K562 (cell line): Measurements from ENCODE around the gene CRLF1. TPM values are rescaled to one million over a fixed set of nuclear protein-coding genes. Genes with fewer than 3 reads are reported as not detected.

ENCODE experiments used
- CBX3 ChIP-seq, 2 experiments: IDR thresholded peaks; 1 replicate in 1 of 2; 2 replicates in 1 of 2; pipeline ENCODE4 v1.6.1; 2012; ENCODE audit warnings: inconsistent platforms in 2 of 2, low read length in 2 of 2, borderline replicate concordance in 1 of 2, control low read depth in 1 of 2
- MTA3 ChIP-seq: fragments of 450-650 bp; formaldehyde crosslinking; IDR thresholded peaks from 2 replicates; pipeline ENCODE4 v1.6.1; 2017; ENCODE audit warnings: mild to moderate bottlenecking, borderline replicate concordance
- NFRKB ChIP-seq: fragments of 450-650 bp; IDR thresholded peaks from 2 replicates; pipeline ENCODE4 v1.6.1; 2016; ENCODE audit warnings: low read depth
- RREB1 ChIP-seq: fragments of 250-450 bp; sonication (Bioruptor Pico); IDR thresholded peaks from 2 replicates; pipeline ENCODE4 v1.4.0; 2020
- TFAP4 ChIP-seq: sonication (generic); formaldehyde crosslinking; IDR thresholded peaks from 2 replicates; pipeline ENCODE4 v1.8.0; 2022; ENCODE audit warnings: missing genetic modification reagents, mild to moderate bottlenecking, moderate library complexity, borderline replicate concordance
- ZBTB11 ChIP-seq, 3 experiments: fragments of 200-800 bp in 1 of 3; fragments of 250-450 bp in 1 of 3; fragments of 450-650 bp in 1 of 3; sonication (Bioruptor Pico) in 1 of 3; sonication (Bioruptor generic) in 1 of 3; formaldehyde crosslinking in 1 of 3; IDR thresholded peaks; 2 replicates each; pipeline versions ENCODE4 v1.6.1 to v1.8.0; 2016 to 2022; ENCODE audit warnings: mild to moderate bottlenecking in 2 of 3, missing genetic modification characterization in 2 of 3, missing compliant biosample characterization in 1 of 3, moderate library complexity in 1 of 3
- ZNF780A ChIP-seq: fragments of 250-450 bp; sonication (Bioruptor Pico); IDR thresholded peaks from 2 replicates; pipeline ENCODE4 v1.5.0; 2021; ENCODE audit warnings: mild to moderate bottlenecking
- polyA plus RNA-seq, 8 experiments: library from polyadenylated mRNA; depleted of rRNA in 4 of 8; stranded (reverse) in 5 of 8; unstranded in 3 of 8; fragments of >200 nt; fragmentation: Nextera tagmentation in 2 of 8; fragmentation: Illumina TruSeq in 1 of 8; extraction: Ambion mirVana in 2 of 8; extraction: Trizol in 1 of 8; gene quantifications; 2 replicates each; pipeline versions ENCODE4 v1.2.1 to v1.2.3, GENCODE V29; 2011 to 2014; ENCODE audit warnings: inconsistent platforms in 1 of 8, missing spikeins in 1 of 8
- total RNA-seq, 7 experiments: library from RNA; depleted of rRNA in 6 of 7; stranded (reverse); fragments of >200 nt in 6 of 7; fragmentation: Illumina TruSeq in 2 of 7; extraction: Trizol in 2 of 7; gene quantifications; 2 replicates each; pipeline versions ENCODE4 v1.2.1 to v1.2.3, GENCODE V29; 2011 to 2021; ENCODE audit warnings: low replicate concordance in 1 of 7
- TF ChIP-seq, protein P1 (sequence below), 3 experiments: IDR thresholded peaks in 2 of 3; conservative IDR thresholded peaks in 1 of 3; 2 replicates each; pipeline ENCODE4 v1.5.1; 2011 to 2012; ENCODE audit warnings: low read length in 3 of 3, mild to moderate bottlenecking in 3 of 3, control low read depth in 2 of 3, improper control_type of control experiment in 1 of 3, inconsistent platforms in 1 of 3, low read depth in 1 of 3, mixed read lengths in 1 of 3, moderate library complexity in 1 of 3; ENCODE audit not compliant: insufficient read depth in 2 of 3
- TF ChIP-seq, protein P2 (sequence below): sonication (generic); formaldehyde crosslinking; IDR thresholded peaks from 2 replicates; pipeline ENCODE4 v1.8.1; 2023; ENCODE audit warnings: mild to moderate bottlenecking, missing genetic modification reagents

The CRLF1 gene
- total and polyA plus RNA-seq, 9 of the 15 experiments (the other 6 are each of a cell fraction or from before 2014, with no cell fraction given) = 0.85 to 3.6 (median 1.7) TPM

GRCh38 chr19:18590273-18591272 is 16.0 kb downstream of the CRLF1 start (continued):
- TF ChIP-seq ZBTB11 (CRISPR knock-in tag; IDR thresholded peaks at IDR 0.05) = no peak
- 0 out of 2 replicates have a peak, but pooled peaks have one; percentile 36 for TF ChIP-seq NFRKB
- no peak for TF ChIP-seq CBX3 (IDR thresholded peaks at IDR 0.05; ENCODE audit: borderline replicate concordance in 1 of 2, low read length in 2 of 2)
- TF ChIP-seq TFAP4 = peak; percentile 56; the same call in 1 of the 2 replicates
- TF ChIP-seq, protein P1, sequence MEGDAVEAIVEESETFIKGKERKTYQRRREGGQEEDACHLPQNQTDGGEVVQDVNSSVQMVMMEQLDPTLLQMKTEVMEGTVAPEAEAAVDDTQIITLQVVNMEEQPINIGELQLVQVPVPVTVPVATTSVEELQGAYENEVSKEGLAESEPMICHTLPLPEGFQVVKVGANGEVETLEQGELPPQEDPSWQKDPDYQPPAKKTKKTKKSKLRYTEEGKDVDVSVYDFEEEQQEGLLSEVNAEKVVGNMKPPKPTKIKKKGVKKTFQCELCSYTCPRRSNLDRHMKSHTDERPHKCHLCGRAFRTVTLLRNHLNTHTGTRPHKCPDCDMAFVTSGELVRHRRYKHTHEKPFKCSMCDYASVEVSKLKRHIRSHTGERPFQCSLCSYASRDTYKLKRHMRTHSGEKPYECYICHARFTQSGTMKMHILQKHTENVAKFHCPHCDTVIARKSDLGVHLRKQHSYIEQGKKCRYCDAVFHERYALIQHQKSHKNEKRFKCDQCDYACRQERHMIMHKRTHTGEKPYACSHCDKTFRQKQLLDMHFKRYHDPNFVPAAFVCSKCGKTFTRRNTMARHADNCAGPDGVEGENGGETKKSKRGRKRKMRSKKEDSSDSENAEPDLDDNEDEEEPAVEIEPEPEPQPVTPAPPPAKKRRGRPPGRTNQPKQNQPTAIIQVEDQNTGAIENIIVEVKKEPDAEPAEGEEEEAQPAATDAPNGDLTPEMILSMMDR (IDR thresholded peaks at IDR 0.05 in 2 of 3, conservative IDR thresholded peaks at IDR 0.05 in 1 of 3; ENCODE audit: insufficient read depth in 2 of 3, low read depth in 1 of 3, low read length in 3 of 3) = peak; percentile 60 to 76 (median 73)
- TF ChIP-seq, protein P2, sequence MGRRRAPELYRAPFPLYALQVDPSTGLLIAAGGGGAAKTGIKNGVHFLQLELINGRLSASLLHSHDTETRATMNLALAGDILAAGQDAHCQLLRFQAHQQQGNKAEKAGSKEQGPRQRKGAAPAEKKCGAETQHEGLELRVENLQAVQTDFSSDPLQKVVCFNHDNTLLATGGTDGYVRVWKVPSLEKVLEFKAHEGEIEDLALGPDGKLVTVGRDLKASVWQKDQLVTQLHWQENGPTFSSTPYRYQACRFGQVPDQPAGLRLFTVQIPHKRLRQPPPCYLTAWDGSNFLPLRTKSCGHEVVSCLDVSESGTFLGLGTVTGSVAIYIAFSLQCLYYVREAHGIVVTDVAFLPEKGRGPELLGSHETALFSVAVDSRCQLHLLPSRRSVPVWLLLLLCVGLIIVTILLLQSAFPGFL (CRISPR knock-in tag) = no peak
- TF ChIP-seq MTA3 = peak; percentile 57; the same call in 1 of the 2 replicates
- TF ChIP-seq RREB1 = 0 out of 2 replicates have a peak, but pooled peaks have one; percentile 19
- no peak for TF ChIP-seq ZNF780A (CRISPR knock-in tag)
